ENCODE measurements around the gene APOBEC3G.
"Not testable (repeated sequence)": the region's sequence is repeated elsewhere in the genome, so short reads cannot be mapped to it uniquely, and the experiment has no call there.

- TF ChIP-seq POLR2AphosphoS5 (IDR thresholded peaks at IDR 0.05; ENCODE audit: low read depth, low read length); POLR2A (IDR thresholded peaks at IDR 0.05; ENCODE audit: low read depth, low read length); PAX5 (IDR thresholded peaks at IDR 0.05; ENCODE audit: insufficient read depth, low read length, severe bottlenecking): not testable (repeated sequence)
Observed at GRCh38 chr22:39063904-39064303, 13.2 kb upstream of the APOBEC3G start.

All from GM12891 (cell line).